SK-N-SH treated with all-trans-retinoic acid at 6 μM for 48 hours (cell line): ENCODE measurements around the gene CAMKK2.

Source experiments
- ATAC-seq: fragments of 200-7000 bp; cut with Tn5 transposase; 3 replicates; pipeline ENCODE4 v1.9.1; 2020; ENCODE audit warnings: mild to moderate bottlenecking, moderate library complexity
- ARNTL ChIP-seq: fragments of 450-650 bp; formaldehyde crosslinking; IDR thresholded peaks from 2 replicates; pipeline ENCODE4 v1.5.0; 2020; ENCODE audit warnings: low read depth, mild to moderate bottlenecking, moderate library complexity, borderline replicate concordance
- BACH2 ChIP-seq: fragments of 250-450 bp; sonication (Bioruptor Pico); IDR thresholded peaks from 2 replicates; pipeline ENCODE4 v1.9.0; 2021; ENCODE audit warnings: mild to moderate bottlenecking, borderline replicate concordance
- CSDC2 ChIP-seq: fragments of 250-450 bp; sonication (Bioruptor Pico); IDR thresholded peaks from 2 replicates; pipeline ENCODE4 v1.5.0; 2020; ENCODE audit warnings: mild to moderate bottlenecking, moderate library complexity
- ESRRG ChIP-seq: fragments of 250-450 bp; sonication (Bioruptor Pico); IDR thresholded peaks from 2 replicates; pipeline ENCODE4 v1.6.1; 2021; ENCODE audit warnings: mild to moderate bottlenecking
- GLIS3 ChIP-seq: fragments of 250-450 bp; sonication (Bioruptor Pico); IDR thresholded peaks from 2 replicates; pipeline ENCODE4 v1.5.0; 2020; ENCODE audit warnings: mild to moderate bottlenecking, moderate library complexity
- ISL1 ChIP-seq: fragments of 250-450 bp; sonication (Bioruptor Pico); IDR thresholded peaks from 2 replicates; pipeline ENCODE4 v2.1.2; 2022; ENCODE audit warnings: mild to moderate bottlenecking, moderate library complexity
- OSR1 ChIP-seq: fragments of 250-450 bp; sonication (Bioruptor Pico); IDR thresholded peaks from 2 replicates; pipeline ENCODE4 v1.8.0; 2022; ENCODE audit warnings: moderate library complexity, mild to moderate bottlenecking, inconsistent platforms
- PPARA ChIP-seq: fragments of 250-450 bp; sonication (Bioruptor Pico); IDR thresholded peaks from 2 replicates; pipeline ENCODE4 v1.5.0; 2020; ENCODE audit warnings: mild to moderate bottlenecking, borderline replicate concordance
- RARB ChIP-seq: fragments of 250-450 bp; sonication (Bioruptor Pico); IDR thresholded peaks from 2 replicates; pipeline ENCODE4 v1.8.0; 2021; ENCODE audit warnings: mild to moderate bottlenecking, moderate library complexity
- SNAI2 ChIP-seq: fragments of 250-450 bp; sonication (Bioruptor Pico); IDR thresholded peaks from 2 replicates; pipeline ENCODE4 v1.5.0; 2020; ENCODE audit warnings: mild to moderate bottlenecking, moderate library complexity
- TCF4 ChIP-seq: fragments of 250-450 bp; sonication (Bioruptor Pico); IDR thresholded peaks from 2 replicates; pipeline ENCODE4 v1.8.0; 2021; ENCODE audit warnings: mild to moderate bottlenecking, moderate library complexity, borderline replicate concordance
- TOX ChIP-seq: fragments of 250-450 bp; sonication (Bioruptor Pico); IDR thresholded peaks from 2 replicates; pipeline ENCODE4 v1.8.0; 2021; ENCODE audit warnings: mild to moderate bottlenecking, moderate library complexity, borderline replicate concordance
- ZC3H10 ChIP-seq: fragments of 250-450 bp; sonication (Bioruptor Pico); IDR thresholded peaks from 2 replicates; pipeline ENCODE4 v1.5.1; 2021; ENCODE audit warnings: mild to moderate bottlenecking, moderate library complexity
- ZFP3 ChIP-seq: fragments of 250-450 bp; sonication (Bioruptor Pico); IDR thresholded peaks from 2 replicates; pipeline ENCODE4 v1.5.0; 2020; ENCODE audit warnings: mild to moderate bottlenecking, moderate library complexity
- ZFP30 ChIP-seq: fragments of 450-650 bp; formaldehyde crosslinking; IDR thresholded peaks from 2 replicates; pipeline ENCODE4 v1.5.0; 2022; ENCODE audit warnings: mild to moderate bottlenecking, moderate library complexity
- ZNF565 ChIP-seq: fragments of 450-650 bp; formaldehyde crosslinking; conservative IDR thresholded peaks from 2 replicates; pipeline ENCODE4 v1.5.0; 2020; ENCODE audit warnings: low read depth, mild to moderate bottlenecking, moderate library complexity
- ZNF70 ChIP-seq: fragments of 450-650 bp; formaldehyde crosslinking; IDR thresholded peaks from 2 replicates; pipeline ENCODE4 v1.5.0; 2020; ENCODE audit warnings: mild to moderate bottlenecking, moderate library complexity
- TF ChIP-seq, protein P1 (sequence below): fragments of 250-450 bp; sonication (Bioruptor Pico); IDR thresholded peaks from 2 replicates; pipeline ENCODE4 v1.5.0; 2020; ENCODE audit warnings: mild to moderate bottlenecking, moderate library complexity
- TF ChIP-seq, protein P2 (sequence below): fragments of 250-450 bp; sonication (Bioruptor Pico); IDR thresholded peaks from 2 replicates; pipeline ENCODE4 v1.5.1; 2020; ENCODE audit warnings: low read depth, mild to moderate bottlenecking, moderate library complexity
- TF ChIP-seq, protein P3 (sequence below): fragments of 250-450 bp; sonication (Bioruptor Pico); IDR thresholded peaks from 2 replicates; pipeline ENCODE4 v1.8.0; 2021; ENCODE audit warnings: low read depth, mild to moderate bottlenecking, moderate library complexity, borderline replicate concordance
- TF ChIP-seq, protein P4 (sequence below): fragments of 250-450 bp; sonication (Bioruptor Pico); IDR thresholded peaks from 2 replicates; pipeline ENCODE4 v1.8.0; 2020; ENCODE audit warnings: mild to moderate bottlenecking, moderate library complexity, borderline replicate concordance
- TF ChIP-seq, protein P5 (sequence below): fragments of 250-450 bp; sonication (Bioruptor Pico); IDR thresholded peaks from 2 replicates; pipeline ENCODE4 v1.5.1; 2021; ENCODE audit warnings: mild to moderate bottlenecking, moderate library complexity

Gene CAMKK2

DNA sequence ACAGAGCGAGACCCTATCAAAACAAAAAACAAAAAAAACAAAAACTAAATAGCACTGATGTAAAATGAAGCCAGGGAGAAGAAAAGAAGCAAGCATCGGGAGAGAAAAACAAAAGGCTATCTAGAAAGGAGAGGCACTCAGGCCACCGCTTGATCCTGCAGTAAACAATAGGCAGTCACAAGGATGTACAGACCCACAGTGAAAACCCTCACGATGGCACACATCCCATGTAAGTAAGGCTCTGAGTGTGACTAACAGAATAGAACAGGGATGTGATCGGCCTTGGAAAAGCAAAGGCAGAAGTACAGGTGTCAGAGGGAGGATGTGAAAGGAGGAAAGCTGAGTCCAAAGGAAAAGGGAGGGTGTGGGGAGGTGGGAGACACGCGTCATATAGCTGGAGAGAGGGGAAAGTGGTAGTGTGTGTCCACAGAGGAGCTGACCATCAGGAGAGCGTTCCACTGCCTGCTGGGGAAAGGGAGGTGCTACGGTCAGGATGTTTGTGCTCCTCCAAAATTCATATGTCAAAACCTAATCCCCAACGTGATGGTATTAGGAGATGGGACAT lies 31.5 kb downstream of the CAMKK2 start:
- no peak for TF ChIP-seq PPARA (CRISPR knock-in tag)
- TF ChIP-seq ZFP3, result no peak
- TF ChIP-seq SNAI2, result no peak
- TF ChIP-seq ESRRG (CRISPR knock-in tag), result no peak
- no peak for TF ChIP-seq BACH2 (CRISPR knock-in tag)
- TF ChIP-seq ZNF565 (CRISPR knock-in tag), result no peak
- no peak for TF ChIP-seq CSDC2
- TF ChIP-seq ARNTL (CRISPR knock-in tag), result no peak
- TF ChIP-seq ZFP30 (CRISPR knock-in tag), result no peak
- TF ChIP-seq, protein P1, sequence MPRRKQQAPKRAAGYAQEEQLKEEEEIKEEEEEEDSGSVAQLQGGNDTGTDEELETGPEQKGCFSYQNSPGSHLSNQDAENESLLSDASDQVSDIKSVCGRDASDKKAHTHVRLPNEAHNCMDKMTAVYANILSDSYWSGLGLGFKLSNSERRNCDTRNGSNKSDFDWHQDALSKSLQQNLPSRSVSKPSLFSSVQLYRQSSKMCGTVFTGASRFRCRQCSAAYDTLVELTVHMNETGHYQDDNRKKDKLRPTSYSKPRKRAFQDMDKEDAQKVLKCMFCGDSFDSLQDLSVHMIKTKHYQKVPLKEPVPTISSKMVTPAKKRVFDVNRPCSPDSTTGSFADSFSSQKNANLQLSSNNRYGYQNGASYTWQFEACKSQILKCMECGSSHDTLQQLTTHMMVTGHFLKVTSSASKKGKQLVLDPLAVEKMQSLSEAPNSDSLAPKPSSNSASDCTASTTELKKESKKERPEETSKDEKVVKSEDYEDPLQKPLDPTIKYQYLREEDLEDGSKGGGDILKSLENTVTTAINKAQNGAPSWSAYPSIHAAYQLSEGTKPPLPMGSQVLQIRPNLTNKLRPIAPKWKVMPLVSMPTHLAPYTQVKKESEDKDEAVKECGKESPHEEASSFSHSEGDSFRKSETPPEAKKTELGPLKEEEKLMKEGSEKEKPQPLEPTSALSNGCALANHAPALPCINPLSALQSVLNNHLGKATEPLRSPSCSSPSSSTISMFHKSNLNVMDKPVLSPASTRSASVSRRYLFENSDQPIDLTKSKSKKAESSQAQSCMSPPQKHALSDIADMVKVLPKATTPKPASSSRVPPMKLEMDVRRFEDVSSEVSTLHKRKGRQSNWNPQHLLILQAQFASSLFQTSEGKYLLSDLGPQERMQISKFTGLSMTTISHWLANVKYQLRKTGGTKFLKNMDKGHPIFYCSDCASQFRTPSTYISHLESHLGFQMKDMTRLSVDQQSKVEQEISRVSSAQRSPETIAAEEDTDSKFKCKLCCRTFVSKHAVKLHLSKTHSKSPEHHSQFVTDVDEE (CRISPR knock-in tag), result no peak
- ATAC-seq, result no peak

DNA sequence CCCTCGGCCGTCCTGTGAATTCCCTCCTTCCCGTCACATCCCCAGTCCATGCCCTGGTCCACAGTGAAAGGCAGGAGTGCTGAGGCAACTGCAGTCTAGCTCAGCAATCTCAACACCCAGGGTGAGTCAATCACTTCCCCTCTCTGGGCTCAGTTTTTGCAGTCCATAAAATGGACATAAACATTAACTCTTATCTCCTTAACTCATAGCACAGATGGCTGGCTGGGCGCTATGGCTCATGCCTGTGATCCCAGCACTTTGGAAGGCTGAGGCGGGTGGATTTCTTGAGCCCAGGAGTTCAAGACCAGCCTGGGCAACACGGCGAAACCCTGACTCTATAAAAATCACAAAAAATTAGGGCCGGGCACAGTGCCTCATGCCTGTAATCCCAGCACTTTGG lies 32.4 kb downstream of the CAMKK2 start:
- TF ChIP-seq ISL1, result no peak
- TF ChIP-seq ZNF565 (CRISPR knock-in tag), result no peak
- no peak for TF ChIP-seq TOX
- no peak for TF ChIP-seq ZNF70 (CRISPR knock-in tag)
- TF ChIP-seq RARB, result no peak
- no peak for TF ChIP-seq TCF4 (CRISPR knock-in tag)
- no peak for TF ChIP-seq ARNTL (CRISPR knock-in tag)
- no peak for TF ChIP-seq CSDC2
- no peak for TF ChIP-seq ZFP30 (CRISPR knock-in tag)
- TF ChIP-seq ZFP3, result no peak
- TF ChIP-seq GLIS3 (CRISPR knock-in tag), result no peak
- no peak for TF ChIP-seq OSR1 (CRISPR knock-in tag)
- TF ChIP-seq, protein P2, sequence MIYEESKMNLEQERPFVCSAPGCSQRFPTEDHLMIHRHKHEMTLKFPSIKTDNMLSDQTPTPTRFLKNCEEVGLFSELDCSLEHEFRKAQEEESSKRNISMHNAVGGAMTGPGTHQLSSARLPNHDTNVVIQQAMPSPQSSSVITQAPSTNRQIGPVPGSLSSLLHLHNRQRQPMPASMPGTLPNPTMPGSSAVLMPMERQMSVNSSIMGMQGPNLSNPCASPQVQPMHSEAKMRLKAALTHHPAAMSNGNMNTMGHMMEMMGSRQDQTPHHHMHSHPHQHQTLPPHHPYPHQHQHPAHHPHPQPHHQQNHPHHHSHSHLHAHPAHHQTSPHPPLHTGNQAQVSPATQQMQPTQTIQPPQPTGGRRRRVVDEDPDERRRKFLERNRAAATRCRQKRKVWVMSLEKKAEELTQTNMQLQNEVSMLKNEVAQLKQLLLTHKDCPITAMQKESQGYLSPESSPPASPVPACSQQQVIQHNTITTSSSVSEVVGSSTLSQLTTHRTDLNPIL (CRISPR knock-in tag), result no peak
- no peak for TF ChIP-seq BACH2 (CRISPR knock-in tag)
- TF ChIP-seq, protein P3, sequence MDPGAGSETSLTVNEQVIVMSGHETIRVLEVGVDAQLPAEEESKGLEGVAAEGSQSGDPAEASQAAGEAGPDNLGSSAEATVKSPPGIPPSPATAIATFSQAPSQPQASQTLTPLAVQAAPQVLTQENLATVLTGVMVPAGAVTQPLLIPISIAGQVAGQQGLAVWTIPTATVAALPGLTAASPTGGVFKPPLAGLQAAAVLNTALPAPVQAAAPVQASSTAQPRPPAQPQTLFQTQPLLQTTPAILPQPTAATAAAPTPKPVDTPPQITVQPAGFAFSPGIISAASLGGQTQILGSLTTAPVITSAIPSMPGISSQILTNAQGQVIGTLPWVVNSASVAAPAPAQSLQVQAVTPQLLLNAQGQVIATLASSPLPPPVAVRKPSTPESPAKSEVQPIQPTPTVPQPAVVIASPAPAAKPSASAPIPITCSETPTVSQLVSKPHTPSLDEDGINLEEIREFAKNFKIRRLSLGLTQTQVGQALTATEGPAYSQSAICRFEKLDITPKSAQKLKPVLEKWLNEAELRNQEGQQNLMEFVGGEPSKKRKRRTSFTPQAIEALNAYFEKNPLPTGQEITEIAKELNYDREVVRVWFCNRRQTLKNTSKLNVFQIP (CRISPR knock-in tag), result no peak
- no peak for TF ChIP-seq ZC3H10 (CRISPR knock-in tag)
- TF ChIP-seq, protein P4, sequence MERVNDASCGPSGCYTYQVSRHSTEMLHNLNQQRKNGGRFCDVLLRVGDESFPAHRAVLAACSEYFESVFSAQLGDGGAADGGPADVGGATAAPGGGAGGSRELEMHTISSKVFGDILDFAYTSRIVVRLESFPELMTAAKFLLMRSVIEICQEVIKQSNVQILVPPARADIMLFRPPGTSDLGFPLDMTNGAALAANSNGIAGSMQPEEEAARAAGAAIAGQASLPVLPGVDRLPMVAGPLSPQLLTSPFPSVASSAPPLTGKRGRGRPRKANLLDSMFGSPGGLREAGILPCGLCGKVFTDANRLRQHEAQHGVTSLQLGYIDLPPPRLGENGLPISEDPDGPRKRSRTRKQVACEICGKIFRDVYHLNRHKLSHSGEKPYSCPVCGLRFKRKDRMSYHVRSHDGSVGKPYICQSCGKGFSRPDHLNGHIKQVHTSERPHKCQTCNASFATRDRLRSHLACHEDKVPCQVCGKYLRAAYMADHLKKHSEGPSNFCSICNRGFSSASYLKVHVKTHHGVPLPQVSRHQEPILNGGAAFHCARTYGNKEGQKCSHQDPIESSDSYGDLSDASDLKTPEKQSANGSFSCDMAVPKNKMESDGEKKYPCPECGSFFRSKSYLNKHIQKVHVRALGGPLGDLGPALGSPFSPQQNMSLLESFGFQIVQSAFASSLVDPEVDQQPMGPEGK, result no peak
- TF ChIP-seq, protein P1 (CRISPR knock-in tag), result no peak
- no peak for TF ChIP-seq SNAI2
- TF ChIP-seq, protein P5, sequence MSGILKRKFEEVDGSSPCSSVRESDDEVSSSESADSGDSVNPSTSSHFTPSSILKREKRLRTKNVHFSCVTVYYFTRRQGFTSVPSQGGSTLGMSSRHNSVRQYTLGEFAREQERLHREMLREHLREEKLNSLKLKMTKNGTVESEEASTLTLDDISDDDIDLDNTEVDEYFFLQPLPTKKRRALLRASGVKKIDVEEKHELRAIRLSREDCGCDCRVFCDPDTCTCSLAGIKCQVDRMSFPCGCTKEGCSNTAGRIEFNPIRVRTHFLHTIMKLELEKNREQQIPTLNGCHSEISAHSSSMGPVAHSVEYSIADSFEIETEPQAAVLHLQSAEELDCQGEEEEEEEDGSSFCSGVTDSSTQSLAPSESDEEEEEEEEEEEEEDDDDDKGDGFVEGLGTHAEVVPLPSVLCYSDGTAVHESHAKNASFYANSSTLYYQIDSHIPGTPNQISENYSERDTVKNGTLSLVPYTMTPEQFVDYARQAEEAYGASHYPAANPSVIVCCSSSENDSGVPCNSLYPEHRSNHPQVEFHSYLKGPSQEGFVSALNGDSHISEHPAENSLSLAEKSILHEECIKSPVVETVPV (CRISPR knock-in tag), result no peak
- ATAC-seq, result no peak
